Breast epithelium (tissue), 4 donors: ENCODE results near the gene STT3A. TPM values are rescaled to one million over a fixed set of nuclear protein-coding genes. Genes with fewer than 3 reads are reported as not detected.

Experiments used
- DNase-seq, 2 donors: peaks; one replicate each; pipeline ENCODE4 v3.0.0-alpha.2; 2019; ENCODE audit warnings: low spot score in 2 of 2
- H3K27ac ChIP-seq, 2 donors: fragments of 200-600 bp; sonication (generic) in 1 of 2; one replicate each; pipeline ENCODE4 v1.5.1; 2016 to 2019; ENCODE audit warnings: mild to moderate bottlenecking in 1 of 2
- H3K27me3 ChIP-seq, 2 donors: fragments of 200-600 bp; sonication (generic) in 1 of 2; one replicate each; pipeline versions ENCODE4 v1.5.1 to v1.6.0; 2017 to 2019; ENCODE audit warnings: control low read depth in 1 of 2, mild to moderate bottlenecking in 1 of 2
- H3K36me3 ChIP-seq: fragments of 200-600 bp; one replicate; pipeline ENCODE4 v1.5.1; 2019
- H3K4me1 ChIP-seq, 2 donors: fragments of 200-600 bp; sonication (generic); one replicate each; pipeline ENCODE4 v1.5.1; 2016 to 2019; ENCODE audit warnings: control low read depth in 1 of 2
- H3K4me3 ChIP-seq, 3 donors: fragments of 200-600 bp; sonication (generic); 1 replicate in 2 of 3; 2 replicates in 1 of 3; pipeline ENCODE4 v1.5.1; 2016 to 2019; ENCODE audit warnings: mild to moderate bottlenecking in 3 of 3, moderate library complexity in 2 of 3
- H3K9me3 ChIP-seq, 2 donors: fragments of 200-600 bp; sonication (generic) in 1 of 2; one replicate each; pipeline ENCODE4 v1.5.1; 2016 to 2019; ENCODE audit warnings: control low read depth in 1 of 2
- POLR2A ChIP-seq: fragments of 450-650 bp; IDR thresholded peaks from one replicate; pipeline ENCODE4 v1.6.1; 2016; ENCODE audit warnings: antibody characterized with exemption, mild to moderate bottlenecking, moderate library complexity
- POLR2AphosphoS5 ChIP-seq, 3 donors: sonication (generic); formaldehyde crosslinking; IDR thresholded peaks; one replicate each; pipeline ENCODE4 v1.6.1; 2017; ENCODE audit warnings: antibody characterized with exemption in 3 of 3
- intact Hi-C: fragments of 100-400 bp; cut with DNase I; formaldehyde crosslinking; loops from one replicate; pipeline ENCODE4 v1.15.1; 2023; ENCODE audit warnings: low total_unique reads
- total RNA-seq, 3 donors: library from RNA; depleted of rRNA; stranded (reverse); fragments of >200 nt; gene quantifications; one replicate each; pipeline ENCODE4 v1.1.0, GENCODE V29; 2016
- TF ChIP-seq, protein P1 (sequence below), 3 donors: fragments of 450-650 bp; IDR thresholded peaks; one replicate each; pipeline ENCODE4 v1.5.1; 2016 to 2017; ENCODE audit warnings: antibody characterized with exemption in 3 of 3, mild to moderate bottlenecking in 3 of 3, moderate library complexity in 3 of 3

The STT3A gene
- total RNA-seq, 3 donors from 2014 or later, result 70.2 to 105 (median 96.0) TPM

- Histone ChIP-seq H3K4me3 (no peak overlapping the region), H3K36me3 (no peaks in the 10 kb centered on the region), H3K27me3 (no peaks in the 10 kb centered on the region), H3K9me3 (no peaks in the 10 kb centered on the region), H3K4me1 (no peaks in the 10 kb centered on the region), H3K27ac (no peak overlapping the region)
- intact Hi-C loops, result no loop called here
- DNase-seq, result no peak
- TF ChIP-seq POLR2AphosphoS5 (IDR thresholded peaks at IDR 0.05), result no peak
- TF ChIP-seq, protein P1, sequence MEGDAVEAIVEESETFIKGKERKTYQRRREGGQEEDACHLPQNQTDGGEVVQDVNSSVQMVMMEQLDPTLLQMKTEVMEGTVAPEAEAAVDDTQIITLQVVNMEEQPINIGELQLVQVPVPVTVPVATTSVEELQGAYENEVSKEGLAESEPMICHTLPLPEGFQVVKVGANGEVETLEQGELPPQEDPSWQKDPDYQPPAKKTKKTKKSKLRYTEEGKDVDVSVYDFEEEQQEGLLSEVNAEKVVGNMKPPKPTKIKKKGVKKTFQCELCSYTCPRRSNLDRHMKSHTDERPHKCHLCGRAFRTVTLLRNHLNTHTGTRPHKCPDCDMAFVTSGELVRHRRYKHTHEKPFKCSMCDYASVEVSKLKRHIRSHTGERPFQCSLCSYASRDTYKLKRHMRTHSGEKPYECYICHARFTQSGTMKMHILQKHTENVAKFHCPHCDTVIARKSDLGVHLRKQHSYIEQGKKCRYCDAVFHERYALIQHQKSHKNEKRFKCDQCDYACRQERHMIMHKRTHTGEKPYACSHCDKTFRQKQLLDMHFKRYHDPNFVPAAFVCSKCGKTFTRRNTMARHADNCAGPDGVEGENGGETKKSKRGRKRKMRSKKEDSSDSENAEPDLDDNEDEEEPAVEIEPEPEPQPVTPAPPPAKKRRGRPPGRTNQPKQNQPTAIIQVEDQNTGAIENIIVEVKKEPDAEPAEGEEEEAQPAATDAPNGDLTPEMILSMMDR (IDR thresholded peaks at IDR 0.05), result no peak
- TF ChIP-seq POLR2A, result no peak
Observed at GRCh38 chr11:125627236-125627910, 34.7 kb downstream of the STT3A start.

DNA sequence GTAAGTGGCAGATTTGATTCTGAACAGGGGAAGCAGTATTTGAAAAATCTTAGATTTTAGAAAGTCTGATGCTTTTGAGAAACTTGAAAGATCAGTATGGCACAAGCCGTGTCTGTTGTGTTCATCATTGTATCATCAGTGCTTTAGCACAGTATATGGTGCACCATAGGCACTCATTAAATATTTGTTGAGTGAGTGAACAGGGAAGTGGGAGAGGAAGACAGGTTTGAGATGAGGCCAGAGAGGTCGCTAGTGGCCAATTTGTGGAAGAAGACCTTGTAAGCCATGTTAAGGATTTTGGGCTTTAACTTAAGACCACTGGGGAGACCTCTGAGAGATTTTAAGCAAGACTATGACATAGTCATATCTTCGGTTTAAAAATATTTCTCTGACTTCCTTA, 45.2 kb downstream of the STT3A start:
- H3K27ac ChIP-seq, result no peak overlapping the region
- H3K4me1 ChIP-seq, result no peaks in the 10 kb centered on the region
- TF ChIP-seq POLR2AphosphoS5 (IDR thresholded peaks at IDR 0.05) (no peak), POLR2A (no peak)
- TF ChIP-seq, protein P1 (IDR thresholded peaks at IDR 0.05), result no peak
- no peaks in the 10 kb centered on the region for H3K36me3 ChIP-seq
- H3K27me3 ChIP-seq, result no peaks in the 10 kb centered on the region
- no peak overlapping the region for H3K4me3 ChIP-seq
- DNase-seq, result no peak
- intact Hi-C loops, result no loop called here
- H3K9me3 ChIP-seq, result no peaks in the 10 kb centered on the region

DNA sequence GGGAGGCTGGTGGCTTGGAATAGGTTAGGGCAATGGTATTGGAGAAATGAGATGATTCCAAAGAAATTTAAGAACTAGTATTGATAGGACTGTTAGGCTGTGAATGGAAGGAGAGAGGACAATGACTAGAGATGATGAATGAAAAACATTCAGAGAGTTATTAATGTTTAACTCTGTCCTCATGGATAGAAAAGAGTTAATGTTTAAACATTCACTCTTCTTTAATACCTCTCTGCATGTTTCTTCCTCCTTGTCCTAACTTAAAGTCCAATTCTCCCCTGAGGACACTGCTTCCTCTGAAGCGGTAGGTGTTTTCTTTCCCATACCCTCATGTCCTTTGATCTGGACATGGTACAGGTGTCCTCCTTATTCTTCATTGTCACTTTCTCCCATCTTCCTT, 45.7 kb downstream of the STT3A start:
- no peaks in the 10 kb centered on the region for H3K36me3 ChIP-seq
- H3K4me3 ChIP-seq, result no peak overlapping the region
- TF ChIP-seq, protein P1 (IDR thresholded peaks at IDR 0.05), result no peak
- TF ChIP-seq POLR2AphosphoS5 (IDR thresholded peaks at IDR 0.05) (no peak), POLR2A (no peak)
- H3K4me1 ChIP-seq, result no peaks in the 10 kb centered on the region
- no peaks in the 10 kb centered on the region for H3K27me3 ChIP-seq
- intact Hi-C loops, result no loop called here
- no peaks in the 10 kb centered on the region for H3K9me3 ChIP-seq
- no peak for DNase-seq
- H3K27ac ChIP-seq, result no peak overlapping the region

- no peak overlapping the region for H3K27ac ChIP-seq
- no peaks in the 10 kb centered on the region for H3K9me3 ChIP-seq
- TF ChIP-seq, protein P1 (IDR thresholded peaks at IDR 0.05), result no peak
- TF ChIP-seq POLR2AphosphoS5 (IDR thresholded peaks at IDR 0.05) (no peak), POLR2A (no peak)
- intact Hi-C loops, result no loop called here
- H3K4me1 ChIP-seq, result no peaks in the 10 kb centered on the region
- DNase-seq, result no peak
- no peak overlapping the region for H3K4me3 ChIP-seq
- no peaks in the 10 kb centered on the region for H3K36me3 ChIP-seq
- H3K27me3 ChIP-seq, result no peaks in the 10 kb centered on the region
Observed at GRCh38 chr11:125645871-125646270, 53.2 kb downstream of the STT3A start.

GRCh38 chr11:125649465-125650166, 57.0 kb downstream of the STT3A start:
- TF ChIP-seq POLR2A (no peak), POLR2AphosphoS5 (IDR thresholded peaks at IDR 0.05) (no peak)
- TF ChIP-seq, protein P1 (IDR thresholded peaks at IDR 0.05), result no peak
- Histone ChIP-seq H3K27me3 (no peaks in the 10 kb centered on the region), H3K9me3 (no peaks in the 10 kb centered on the region), H3K4me1 (no peaks in the 10 kb centered on the region), H3K27ac (no peak overlapping the region), H3K4me3 (no peak overlapping the region), H3K36me3 (no peaks in the 10 kb centered on the region)
- intact Hi-C loops, result no loop called here
- DNase-seq, result no peak
